ENCODE data around the gene EXD3.

DNA sequence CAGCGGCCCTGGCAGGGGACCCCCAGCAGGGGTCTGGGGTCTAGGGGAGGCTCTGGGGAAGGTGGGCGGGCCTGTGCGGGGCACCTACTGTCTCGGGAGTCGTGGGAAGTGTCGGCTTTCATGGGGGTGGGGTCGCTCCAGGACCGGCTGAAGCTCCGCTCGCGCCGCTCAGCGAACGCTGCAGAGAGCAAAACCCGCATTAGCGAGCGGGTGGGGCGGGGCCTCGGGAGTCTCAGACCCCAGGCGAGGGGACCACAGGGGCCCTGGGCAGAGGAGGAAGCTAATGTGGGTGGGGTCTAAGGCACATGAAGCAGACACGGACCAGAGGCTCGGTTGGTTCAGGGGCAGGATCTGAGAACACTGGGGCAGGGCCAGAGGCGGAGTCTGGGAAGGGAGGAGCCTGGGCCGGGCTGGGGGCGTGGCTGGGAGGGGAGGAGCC lies 30.7 kb upstream of the EXD3 start:
- TF ChIP-seq POLR2A (IDR thresholded peaks at IDR 0.05) = no peak
- TF ChIP-seq, protein P1, sequence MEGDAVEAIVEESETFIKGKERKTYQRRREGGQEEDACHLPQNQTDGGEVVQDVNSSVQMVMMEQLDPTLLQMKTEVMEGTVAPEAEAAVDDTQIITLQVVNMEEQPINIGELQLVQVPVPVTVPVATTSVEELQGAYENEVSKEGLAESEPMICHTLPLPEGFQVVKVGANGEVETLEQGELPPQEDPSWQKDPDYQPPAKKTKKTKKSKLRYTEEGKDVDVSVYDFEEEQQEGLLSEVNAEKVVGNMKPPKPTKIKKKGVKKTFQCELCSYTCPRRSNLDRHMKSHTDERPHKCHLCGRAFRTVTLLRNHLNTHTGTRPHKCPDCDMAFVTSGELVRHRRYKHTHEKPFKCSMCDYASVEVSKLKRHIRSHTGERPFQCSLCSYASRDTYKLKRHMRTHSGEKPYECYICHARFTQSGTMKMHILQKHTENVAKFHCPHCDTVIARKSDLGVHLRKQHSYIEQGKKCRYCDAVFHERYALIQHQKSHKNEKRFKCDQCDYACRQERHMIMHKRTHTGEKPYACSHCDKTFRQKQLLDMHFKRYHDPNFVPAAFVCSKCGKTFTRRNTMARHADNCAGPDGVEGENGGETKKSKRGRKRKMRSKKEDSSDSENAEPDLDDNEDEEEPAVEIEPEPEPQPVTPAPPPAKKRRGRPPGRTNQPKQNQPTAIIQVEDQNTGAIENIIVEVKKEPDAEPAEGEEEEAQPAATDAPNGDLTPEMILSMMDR (IDR thresholded peaks at IDR 0.05) = no peak
